SH-SY5Y (cell line): ENCODE data around the gene NTM.

Source experiments
- GATA2 ChIP-seq: IDR thresholded peaks from 2 replicates; pipeline ENCODE4 v1.6.1; 2011; ENCODE audit warnings: mild to moderate bottlenecking, low read depth, low read length
- GATA3 ChIP-seq: IDR thresholded peaks from 2 replicates; pipeline ENCODE4 v1.6.1; 2011; ENCODE audit warnings: low read depth, mild to moderate bottlenecking, low read length, moderate library complexity

DNA sequence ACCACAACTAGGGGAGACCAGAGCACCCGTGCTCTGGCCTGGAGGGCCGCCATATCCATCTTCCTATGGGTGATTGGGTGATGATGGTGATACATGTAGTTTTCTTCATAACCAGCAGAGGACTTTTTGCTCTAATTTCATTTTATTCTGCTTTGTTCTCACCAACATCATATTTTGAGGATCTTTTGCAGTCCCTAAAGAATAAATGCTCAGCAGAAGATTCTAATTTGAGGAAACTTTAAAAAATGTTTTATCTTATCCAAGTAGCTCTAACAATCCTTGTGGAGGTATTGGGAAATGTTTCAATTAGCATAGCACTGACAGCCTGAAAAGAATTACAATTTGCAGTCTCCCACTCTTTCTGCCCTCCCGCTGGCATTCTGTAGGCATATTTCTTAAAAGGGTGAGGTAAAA is 544.0 kb downstream of the NTM start:
- TF ChIP-seq GATA2: no peak
- TF ChIP-seq GATA3: no peak
